Left renal pelvis (tissue), 4 donors: ENCODE data around the gene ATP4A. TPM values are rescaled to one million over a fixed set of nuclear protein-coding genes. Genes with fewer than 3 reads are reported as not detected.

Source experiments
- DNase-seq, 4 donors: peaks; one replicate each; pipeline ENCODE4 v3.0.0-alpha.2; 2013; ENCODE audit warnings: low read depth in 4 of 4, low spot score in 3 of 4
- polyA plus RNA-seq, 4 donors: library from polyadenylated mRNA; unstranded; fragments of 120-200 nt; gene quantifications; one replicate each; pipeline ENCODE4 v1.2.1, GENCODE V29; 2013; ENCODE audit not compliant: insufficient read length in 4 of 4

ATP4A gene
- polyA plus RNA-seq, 4 donors: 0.14 TPM; not detected in 3

DNA sequence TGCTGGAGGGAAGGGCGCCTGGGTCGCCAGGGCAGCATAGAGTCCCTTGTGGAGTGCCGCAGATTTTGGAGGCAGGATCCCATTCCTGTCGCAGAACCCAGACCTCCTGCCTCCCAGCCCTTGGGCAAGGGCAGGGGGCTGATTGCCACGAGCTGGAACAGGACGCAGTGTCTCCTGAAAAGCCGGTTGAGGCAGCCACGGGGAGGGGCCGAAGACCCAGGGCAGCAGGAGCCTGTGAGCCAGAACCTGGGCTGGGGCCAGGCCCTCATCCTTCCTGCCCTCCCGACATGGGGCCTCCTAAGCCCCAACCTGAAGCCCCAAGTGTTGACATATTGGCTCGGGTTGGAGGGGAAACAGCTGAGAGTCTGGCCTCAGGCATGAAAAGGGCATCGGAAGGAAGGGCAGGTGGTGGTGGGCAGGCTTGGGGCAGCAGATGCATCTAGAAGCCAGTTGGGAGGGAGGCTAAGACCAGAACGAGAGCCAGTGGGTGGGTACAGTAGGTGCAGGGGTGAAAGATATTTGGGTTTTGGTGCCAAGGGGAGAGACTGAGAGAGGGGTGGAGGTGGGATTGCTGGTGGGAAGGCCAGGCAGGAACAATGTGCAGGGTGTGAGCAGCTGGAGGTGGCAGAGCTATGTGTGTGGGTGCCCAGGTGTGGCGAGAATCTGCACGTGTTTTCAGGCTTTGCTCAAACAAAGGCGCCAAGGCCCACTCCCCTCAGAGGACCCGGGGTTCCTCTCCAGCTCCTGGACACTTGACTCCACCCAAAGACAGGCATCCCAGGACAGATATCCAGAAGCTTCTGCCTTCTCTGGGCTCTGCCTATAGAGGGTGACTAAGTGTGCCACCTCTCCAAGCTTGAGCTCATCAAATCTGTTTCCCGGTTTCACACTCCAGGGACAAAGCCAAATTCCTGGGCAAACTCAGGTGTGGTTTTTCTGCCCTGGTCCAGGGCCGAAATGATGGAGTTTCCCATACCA, 33.9 kb downstream of the ATP4A start:
- DNase-seq: no peak

DNA sequence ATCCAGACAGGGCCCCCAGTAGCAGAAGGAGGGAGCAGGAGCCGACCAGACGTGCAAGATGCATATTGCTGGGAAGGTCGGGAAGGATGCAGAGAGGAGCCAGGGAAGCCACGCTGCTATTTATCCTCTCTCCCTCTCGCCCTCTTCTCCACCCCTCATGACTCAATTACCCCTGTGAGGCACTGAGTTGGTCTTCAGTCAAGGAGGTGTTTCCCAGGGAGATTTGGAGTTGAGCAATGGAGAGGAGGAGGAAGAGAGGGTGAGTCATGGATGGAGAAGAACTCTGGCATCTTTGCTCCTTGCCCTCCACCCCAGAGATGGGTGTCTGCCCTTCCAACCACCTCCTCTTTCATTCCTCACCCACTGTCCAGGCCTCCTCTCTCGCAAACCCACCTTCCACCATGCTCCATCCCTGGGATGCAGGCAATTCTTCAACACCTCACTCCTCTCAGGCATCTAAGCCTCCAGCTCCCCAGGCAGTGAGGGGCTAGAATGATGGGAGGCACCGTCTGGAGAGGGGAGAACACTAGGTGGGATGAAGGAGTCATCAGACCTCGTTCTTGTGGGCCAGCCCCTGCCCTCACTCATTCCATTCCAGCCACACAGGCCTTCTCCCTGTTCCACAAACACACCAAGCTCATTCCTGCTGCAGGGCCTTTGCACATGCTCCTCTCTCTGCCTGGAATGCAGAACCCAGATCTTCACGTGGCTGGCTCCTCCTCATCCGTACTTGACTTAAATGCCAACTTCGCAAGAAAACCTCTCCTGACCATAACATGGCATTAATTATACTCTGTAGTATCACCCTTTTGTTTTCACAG, 35.0 kb downstream of the ATP4A start, which contains the start of gene SBSN:
Gene SBSN, minus strand, starts transcription at position 94 of the 821 bp plus-strand sequence. Its CDS starts 30 bp downstream, at position 64.
- DNase-seq: no peak

DNA sequence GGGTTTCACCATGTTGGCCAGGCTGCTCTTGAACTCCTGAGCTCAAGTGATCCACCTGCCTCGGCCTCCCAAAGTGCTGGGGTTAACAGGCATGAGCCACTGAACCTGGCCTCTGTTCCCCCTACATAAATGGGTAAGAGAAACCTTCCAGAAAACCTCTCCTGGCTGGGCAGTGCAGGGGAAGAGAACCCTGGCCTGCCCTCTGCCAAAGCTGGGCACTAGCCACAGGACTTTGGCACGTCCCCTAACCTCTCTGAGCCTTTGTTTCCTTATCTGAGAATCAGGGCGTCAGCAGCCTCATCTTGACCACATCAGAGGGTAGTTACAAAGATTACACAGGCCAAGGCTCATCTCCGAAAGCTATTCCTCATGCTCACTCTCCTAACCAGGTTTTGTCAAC, 37.6 kb downstream of the ATP4A start:
- DNase-seq: no peak

DNA sequence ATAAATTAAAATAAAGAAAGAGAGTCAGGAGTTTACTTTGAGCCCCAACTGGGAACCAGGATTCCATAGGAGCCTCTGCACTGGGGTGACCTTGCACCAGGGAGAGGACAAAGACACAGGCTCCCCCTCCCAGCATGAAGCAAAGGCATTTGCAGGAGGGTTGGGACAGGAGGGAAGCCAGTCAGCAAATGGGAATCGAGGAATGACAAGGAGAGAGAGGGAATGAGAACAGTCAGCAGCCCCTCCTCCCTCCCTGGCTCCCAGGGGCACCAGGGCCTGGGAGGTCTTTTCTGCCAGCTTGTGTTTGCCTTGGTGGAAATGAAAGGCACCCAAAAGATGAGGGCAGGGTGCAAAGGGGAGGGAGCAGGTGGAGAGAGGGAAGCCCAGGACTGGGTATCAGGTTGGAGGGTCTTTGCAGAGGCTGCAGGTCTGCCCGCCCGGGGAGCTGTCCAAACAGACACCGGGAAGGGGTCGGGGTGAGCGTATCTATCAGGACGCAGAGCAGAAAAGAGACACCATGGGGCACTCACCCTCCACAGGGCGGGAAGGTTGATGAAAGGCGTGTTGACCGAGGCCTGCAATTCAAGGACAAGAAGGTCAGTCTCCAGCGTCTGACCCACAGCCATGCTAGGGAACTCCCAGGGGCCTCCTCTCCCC, 39.1 kb downstream of the ATP4A start:
- no peak for DNase-seq

DNA sequence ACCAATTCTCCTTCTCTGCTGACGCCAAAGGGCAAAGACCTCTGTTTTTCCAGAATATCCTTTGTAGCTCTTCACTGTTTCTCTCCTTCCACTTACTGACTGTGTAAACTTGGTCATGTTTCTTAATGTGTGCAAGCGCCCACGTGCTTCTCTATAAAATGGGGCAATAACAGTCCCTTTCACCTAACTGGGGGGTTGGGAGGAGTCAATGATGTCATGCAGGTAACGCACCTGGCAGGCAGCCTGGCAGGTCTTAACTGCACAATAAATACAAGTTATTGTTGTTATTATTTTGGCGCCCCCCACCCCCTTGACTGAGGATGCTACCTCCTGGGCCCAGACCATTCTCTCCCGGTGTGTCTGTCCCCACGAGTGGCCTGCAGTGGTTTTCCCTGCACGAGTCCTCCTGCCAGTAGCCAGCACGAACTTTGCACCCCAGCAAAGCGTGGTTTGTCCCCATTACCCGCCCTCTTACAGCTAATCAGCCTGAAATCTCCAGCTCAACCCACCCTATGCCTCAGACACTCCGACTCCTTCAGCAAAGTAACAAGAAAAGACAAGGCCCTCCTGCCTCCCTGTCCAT, 40.6 kb downstream of the ATP4A start:
- no peak for DNase-seq

DNA sequence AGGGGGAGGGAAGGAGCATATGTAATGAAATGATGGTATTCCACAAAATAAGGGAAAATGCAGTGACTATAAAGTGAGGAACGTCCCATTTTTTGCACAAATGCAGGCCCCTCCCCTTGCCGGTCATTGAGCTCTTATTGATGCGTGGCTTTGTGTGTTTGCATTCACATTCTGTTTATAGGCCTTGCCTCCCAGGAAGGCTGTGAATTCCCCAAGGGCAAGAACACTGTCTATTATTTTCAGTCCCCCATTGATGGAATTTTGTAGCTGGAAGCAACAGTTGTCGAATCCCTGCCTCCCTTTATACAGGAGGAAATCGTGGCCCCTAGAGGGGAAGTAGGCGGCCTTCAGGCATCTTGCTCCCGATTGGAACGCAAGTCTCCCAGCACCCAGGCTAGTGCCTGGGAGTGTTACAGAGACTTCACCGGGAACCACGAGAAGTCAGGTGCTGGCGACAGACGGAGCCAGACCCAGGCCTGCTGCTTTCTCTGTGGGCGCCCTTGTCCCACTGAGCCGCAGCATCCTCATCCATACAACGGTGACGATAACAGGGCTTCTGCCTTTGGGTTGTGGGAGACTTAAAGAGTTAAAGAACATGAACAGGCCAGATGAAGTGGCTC, 42.2 kb downstream of the ATP4A start:
- DNase-seq: no peak

DNA sequence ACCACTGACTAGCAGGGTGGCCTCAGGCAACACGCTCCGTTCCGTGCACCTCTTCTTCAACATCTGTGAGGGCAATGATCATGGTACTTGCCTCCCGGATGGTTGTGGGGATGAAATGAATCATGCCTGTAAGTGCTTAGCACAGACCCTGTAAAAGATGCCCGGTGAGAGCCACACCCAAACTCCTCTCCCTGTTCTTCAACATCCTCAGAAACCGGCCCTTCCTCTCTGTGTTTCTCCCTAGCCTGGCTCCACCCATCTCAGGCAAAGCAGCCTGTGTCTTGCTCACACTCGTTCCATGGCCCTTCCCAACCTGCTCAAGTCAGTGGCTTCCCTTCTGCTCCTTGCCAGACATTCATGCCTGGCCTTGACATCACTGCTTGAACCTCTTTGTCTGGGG, 44.2 kb downstream of the ATP4A start:
- no peak for DNase-seq

DNA sequence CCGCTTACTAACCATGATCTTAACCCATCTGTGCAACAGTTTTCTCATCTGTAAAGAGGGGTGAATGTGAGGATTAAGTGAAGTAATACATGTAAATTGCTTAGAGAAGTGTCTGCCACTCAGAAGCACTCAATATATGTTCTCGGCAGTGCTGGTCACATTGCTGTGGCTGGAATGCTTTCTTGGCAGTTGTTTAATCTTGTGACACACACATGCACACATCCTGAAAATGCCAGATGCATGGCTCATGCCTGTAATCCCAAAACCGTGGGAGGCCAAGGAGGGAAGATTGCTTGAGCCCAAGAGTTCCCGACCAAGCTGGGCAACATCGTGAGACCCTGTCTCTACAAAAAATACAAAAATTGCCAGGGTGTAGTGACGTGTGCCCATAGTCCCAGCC, 45.1 kb downstream of the ATP4A start:
- no peak for DNase-seq

DNA sequence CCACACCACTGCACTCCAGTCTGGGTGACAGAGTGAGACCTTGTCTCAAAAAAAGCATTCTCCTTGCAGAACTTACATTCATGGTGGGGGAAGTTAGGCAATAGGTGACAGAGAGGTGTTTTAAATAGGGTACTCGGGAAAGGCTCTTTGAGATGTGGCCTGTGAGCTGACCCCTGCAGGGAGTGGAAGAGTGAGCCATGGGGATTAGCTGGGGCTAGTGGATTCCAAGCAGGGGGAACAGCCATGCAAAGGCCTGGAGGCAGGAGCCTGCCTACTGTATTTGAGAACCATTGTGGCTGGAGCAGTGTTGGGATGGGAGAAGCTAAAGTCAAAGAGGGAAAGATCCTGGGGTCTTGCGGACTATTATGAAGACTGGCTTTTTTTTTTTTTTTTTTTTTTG, 46.1 kb downstream of the ATP4A start:
- no peak for DNase-seq

DNA sequence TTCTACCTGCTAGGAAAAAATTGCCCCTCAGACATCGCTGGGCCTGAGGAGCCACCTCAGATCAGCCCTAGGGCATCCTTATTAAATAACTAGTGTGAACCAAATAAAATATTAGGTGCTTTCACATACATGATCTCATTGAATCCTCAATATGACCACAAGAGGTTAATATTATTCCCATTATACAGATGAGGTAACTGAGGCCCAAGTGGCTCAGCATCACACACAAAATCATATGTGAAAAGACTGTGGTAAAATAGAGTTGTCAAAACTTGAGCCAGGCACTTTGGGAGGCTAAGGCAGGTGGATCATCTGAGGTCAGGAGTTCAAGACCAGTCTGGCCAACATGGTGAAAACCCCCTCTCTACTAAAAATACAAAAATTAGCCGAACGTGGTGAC, 47.1 kb downstream of the ATP4A start:
- DNase-seq: no peak

DNA sequence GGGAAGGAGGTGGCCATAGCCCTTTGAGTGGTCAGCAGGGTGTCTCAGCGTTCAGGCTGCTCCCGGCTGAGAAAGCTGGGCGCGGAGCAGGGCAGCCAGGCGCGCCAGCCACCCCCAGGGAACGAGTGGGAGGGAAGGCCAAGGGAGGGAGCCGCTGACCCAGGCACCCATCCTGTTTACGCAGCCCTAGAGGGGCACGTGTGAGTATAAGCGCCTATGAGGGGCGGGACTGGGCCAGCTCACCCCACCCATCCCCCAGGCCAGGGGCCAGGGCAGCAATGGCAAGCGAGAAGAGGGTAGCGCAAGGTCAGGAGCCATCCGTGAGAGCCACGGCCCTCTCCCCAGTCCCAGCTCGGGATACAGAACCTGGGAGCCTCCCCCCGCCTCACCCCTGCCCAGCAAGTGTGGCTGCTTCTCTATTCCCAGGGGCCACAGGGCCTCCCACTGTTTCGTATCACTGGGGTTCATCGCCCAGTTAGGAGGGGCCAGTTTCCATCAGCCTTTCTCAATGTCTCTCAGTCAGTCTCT, 49.1 kb downstream of the ATP4A start:
- no peak for DNase-seq

DNA sequence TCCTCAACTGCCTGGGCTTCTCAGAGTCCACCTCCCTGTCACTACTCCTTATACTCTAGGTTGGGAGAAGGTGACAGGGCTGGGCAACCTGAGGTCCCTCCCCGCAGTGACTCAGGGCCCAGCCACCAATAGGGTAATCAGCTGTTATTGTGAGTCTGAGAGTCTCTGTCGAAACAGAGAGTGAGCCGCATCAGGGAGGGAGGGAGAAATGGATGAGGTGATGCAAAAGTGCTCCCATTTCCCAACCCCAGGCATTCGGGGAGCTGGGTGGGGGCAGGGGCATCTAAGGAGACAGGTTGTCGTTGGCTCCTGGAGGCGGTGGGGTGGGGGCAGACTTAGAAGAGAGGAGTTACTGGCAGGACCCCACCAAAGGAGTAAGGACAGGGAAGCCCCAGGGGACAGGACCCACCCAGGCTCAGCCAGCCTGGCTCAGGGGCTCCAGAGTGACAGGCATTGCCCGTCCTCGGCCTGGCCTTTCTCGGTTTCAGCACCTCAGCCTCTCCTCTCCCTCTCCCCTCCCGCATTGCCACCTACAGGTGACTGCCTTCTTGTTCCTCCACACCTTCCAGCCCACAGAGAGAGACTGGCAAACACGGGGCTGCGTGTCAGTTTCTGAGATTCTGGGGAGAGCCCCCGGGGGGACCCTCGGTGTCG, 49.7 kb downstream of the ATP4A start, which contains the start of gene DMKN:
Gene DMKN, minus strand, starts transcription at position 22 of the 654 bp plus-strand sequence. CDS start 174 bp downstream, outside the sequence.
- no peak for DNase-seq

DNA sequence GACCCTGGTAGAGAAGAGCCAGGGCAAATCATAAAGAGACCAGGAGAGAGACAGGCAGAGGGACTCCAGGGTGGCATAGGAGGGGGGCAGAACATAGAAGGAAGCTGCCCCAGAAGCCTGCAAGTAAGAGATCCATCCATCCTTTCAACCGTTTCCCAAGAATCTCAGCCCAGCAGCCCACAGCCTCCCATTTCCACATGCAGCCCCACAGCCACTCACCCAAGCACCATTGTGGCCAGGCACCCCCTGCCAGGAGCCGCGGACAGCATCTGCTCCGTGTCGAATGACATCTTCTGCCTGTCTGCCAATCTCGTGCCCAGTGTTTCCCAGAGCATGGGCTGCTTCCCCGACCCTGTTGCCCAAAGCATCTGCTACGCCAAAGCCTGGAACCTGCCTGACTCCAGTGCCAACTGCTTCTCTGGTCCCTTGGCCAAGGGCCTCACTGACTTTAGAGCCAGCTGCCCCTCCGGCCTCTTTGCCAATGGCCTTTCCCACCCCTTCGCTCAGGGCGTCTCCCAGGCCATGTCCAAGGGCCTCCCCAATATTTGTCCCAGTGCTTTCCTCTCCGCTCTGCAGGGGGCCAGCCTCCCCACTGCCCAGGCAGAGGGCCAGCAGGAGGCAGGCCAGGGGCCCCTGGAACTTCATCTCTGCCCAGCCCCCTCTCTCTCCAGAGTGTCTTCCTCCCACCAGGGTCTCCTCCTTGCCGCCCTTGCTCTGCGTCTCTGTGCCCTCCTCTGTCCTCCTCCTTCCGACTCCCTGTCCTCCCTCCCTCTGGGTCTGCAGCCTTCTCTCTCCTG, 50.4 kb downstream of the ATP4A start:
- DNase-seq: no peak

DNA sequence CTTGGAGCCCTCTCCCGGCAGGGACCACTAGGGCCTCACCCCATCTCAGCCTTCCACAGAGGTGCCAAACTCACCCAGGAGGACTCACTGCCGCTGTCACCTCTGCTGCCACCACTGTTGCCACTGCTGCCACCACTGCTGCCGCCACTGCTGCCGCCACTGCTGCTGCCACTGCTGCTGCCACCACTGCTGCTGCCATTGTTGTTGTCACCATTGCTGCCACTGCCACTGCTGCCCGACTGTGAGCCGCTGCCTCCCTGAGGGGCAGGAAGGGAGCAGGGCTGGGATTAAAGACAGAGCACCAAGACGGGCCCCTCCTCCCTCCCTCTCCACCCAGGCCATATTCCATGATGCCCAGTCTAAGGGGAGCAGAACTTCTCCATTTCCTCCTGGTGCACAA, 52.1 kb downstream of the ATP4A start:
- DNase-seq: no peak

DNA sequence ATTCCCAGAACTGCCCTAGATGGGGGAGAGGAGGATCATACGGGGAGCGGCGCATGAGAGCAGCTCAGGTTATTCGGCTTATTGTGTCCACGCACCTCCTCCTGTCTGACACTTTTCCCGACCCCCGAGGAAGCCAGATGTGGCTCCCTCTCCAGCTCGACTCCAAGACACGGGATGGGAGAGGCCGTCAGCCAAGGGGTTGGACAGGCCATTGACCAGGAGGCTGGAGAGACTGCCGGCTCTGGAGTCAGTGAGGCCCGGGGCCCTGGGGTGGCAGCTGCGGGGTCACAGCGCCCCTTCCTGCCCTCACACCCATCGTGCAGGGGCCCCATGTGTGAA, 52.9 kb downstream of the ATP4A start:
- no peak for DNase-seq

DNA sequence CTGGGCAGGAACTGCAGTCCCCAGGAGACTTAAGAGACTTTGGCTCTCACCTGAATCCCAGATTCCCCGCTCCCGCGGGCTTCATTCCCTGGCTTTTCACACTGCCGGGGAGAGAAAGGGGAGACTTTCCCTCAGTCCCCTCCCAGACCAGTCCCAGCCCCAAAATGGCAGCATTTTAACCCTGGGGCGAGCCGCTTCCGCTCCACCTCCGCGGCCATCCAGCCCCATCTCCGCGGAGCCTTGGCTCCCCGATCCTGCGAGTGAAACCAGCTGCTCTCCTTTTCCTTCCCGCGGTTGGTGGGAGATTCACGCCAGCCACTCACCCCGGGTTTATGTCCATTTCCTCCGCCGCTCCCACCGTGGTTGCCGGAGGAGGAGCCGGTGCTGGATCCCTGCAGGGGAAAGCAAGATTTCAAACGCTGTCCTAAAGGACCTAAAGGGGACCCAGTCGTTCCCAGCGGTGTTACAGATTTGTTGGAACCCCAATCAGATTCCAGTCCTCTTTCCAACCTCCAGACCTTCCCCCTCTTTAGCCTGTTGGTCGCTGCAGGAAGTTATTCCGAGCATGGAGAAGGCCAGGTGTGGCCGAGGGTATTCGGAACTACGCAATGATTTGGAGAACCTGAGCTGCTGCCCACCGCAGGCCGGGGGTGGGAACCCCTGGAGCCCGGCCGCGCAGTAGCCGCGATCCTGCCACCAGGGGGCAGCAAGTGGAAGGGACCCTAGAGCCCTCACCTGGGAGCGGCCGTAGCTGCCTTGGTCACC, 53.4 kb downstream of the ATP4A start:
- DNase-seq: peak; percentile 67 to 75 (median 72)

DNA sequence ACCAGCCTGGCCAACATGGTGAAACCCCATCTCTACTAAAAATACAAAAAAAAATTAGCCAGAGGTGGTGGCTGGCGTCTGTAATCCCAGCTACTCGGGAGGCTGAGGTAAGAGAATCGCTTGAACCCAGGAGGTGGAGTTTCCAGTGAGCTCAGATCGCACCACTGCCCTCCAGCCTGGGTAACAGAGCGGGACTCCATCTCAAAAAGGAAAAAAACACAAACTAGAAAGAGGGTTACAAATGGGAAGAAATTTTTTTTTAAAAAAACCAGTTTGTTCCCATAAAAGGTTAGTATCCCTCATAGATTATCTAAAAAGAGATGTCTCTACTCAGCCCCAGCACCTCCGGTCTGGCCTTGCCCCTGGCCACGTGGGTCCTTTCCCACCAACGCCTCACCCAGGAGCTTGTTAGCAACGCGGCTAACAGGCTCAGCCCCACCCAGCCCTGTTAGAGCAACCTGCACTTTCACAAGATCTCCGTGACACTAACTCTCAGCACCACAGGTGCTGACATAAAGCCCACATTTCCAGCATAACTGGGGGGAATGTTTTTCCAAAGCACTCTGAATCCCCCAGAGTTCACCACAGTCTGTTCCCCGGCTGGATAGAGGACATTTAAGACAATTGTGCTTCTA, 54.3 kb downstream of the ATP4A start:
- DNase-seq: no peak
